GM21447 (cell line): ENCODE results near the gene ITGB3.
A peak's percentile ranks its signal among the peaks of the same experiment; 100 is the strongest.
"Not testable (repeated sequence)": the region's sequence is repeated elsewhere in the genome, so short reads cannot be mapped to it uniquely, and the experiment has no call there.

Experiments used
- ATAC-seq: cut with Tn5 transposase; IDR thresholded peaks from one replicate; pipeline ENCODE4 v1.9.1; 2021; ENCODE audit not compliant: unreplicated experiment

Gene ITGB3

GRCh38 chr17:47253541-47254402, at the start of gene ITGB3:
Gene ITGB3 (plus strand): TSS chr17:47253827. CDS start chr17:47253862, 35 bp downstream.
- ATAC-seq = peak; percentile 77

- no peak for ATAC-seq
Measured at GRCh38 chr17:47203984-47204721, 49.5 kb upstream of the ITGB3 start.

- peak; percentile 48 for ATAC-seq
Measured at GRCh38 chr17:47204722-47205418, 48.8 kb upstream of the ITGB3 start.

GRCh38 chr17:47205419-47205963, 48.1 kb upstream of the ITGB3 start:
- ATAC-seq = peak; percentile 60

GRCh38 chr17:47207143-47208067, 46.2 kb upstream of the ITGB3 start:
- ATAC-seq = no peak

- ATAC-seq = no peak
Measured at GRCh38 chr17:47208744-47209488, 44.7 kb upstream of the ITGB3 start, which contains the start of gene MYL4. Gene MYL4 (plus strand): TSS chr17:47209348. CDS start chr17:47209423, 75 bp downstream.

GRCh38 chr17:47209499-47209898, 44.1 kb upstream of the ITGB3 start:
- no peak for ATAC-seq

GRCh38 chr17:47210105-47210504, 43.5 kb upstream of the ITGB3 start:
- ATAC-seq = no peak

GRCh38 chr17:47210779-47211178, 42.8 kb upstream of the ITGB3 start:
- no peak for ATAC-seq

GRCh38 chr17:47212458-47212857, 41.2 kb upstream of the ITGB3 start:
- no peak for ATAC-seq

- ATAC-seq = no peak
Measured at GRCh38 chr17:47213540-47213939, 40.1 kb upstream of the ITGB3 start.

GRCh38 chr17:47214931-47215330, 38.7 kb upstream of the ITGB3 start:
- ATAC-seq = no peak

GRCh38 chr17:47216821-47217220, 36.8 kb upstream of the ITGB3 start:
- ATAC-seq = not testable (repeated sequence)

- ATAC-seq = not testable (repeated sequence)
Measured at GRCh38 chr17:47217279-47217678, 36.3 kb upstream of the ITGB3 start.

GRCh38 chr17:47218896-47219430, 34.7 kb upstream of the ITGB3 start:
- ATAC-seq = no peak

- ATAC-seq = no peak
Measured at GRCh38 chr17:47219621-47220475, 33.8 kb upstream of the ITGB3 start.

- no peak for ATAC-seq
Measured at GRCh38 chr17:47220531-47220999, 33.1 kb upstream of the ITGB3 start.

GRCh38 chr17:47221154-47221553, 32.5 kb upstream of the ITGB3 start:
- ATAC-seq = no peak
